ENCODE data around the gene HTRA2.
A peak's percentile ranks its signal among the peaks of the same experiment; 100 is the strongest.
"Not testable (repeated sequence)": the region's sequence is repeated elsewhere in the genome, so short reads cannot be mapped to it uniquely, and the experiment has no call there.

The HTRA2 gene

GRCh38 chr2:74529357-74530238, at the start of gene HTRA2, which contains the start of gene AUP1:
Gene HTRA2 (plus strand): TSS chr2:74529933. CDS start chr2:74530007, 74 bp downstream.
Gene AUP1 (minus strand): TSS chr2:74529706. CDS start chr2:74529629, 77 bp downstream.
- DNase-seq (ENCODE audit: low spot score) = peak; percentile 99

DNA sequence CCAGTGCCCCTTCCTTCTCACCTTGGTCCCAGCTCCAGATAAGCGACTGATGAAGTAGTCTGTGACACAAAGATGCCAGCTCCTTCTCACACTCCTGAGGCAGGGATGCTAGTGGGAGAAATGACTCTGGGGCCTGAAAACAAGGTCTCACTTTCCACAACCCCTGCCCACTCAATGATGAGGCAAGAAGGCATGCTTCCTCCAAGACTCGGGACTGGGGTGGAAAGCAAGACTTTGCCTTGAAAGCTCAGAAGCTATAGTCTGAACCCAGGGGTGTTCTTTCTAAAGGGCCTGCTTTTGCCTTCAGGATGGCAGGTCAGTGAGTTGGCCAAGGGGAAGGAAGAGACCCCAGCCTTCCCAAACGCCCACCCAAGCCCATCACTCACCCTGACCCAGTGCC, 48.3 kb upstream of the HTRA2 start:
- no peak for DNase-seq (ENCODE audit: low spot score)

- DNase-seq (ENCODE audit: low spot score) = no peak
Measured at GRCh38 chr2:74481961-74482800, 47.6 kb upstream of the HTRA2 start.

- peak; percentile 97 for DNase-seq (ENCODE audit: low spot score)
Measured at GRCh38 chr2:74482801-74483674, 46.7 kb upstream of the HTRA2 start, which contains the start of the genes CCDC142 and TTC31. Gene CCDC142 (minus strand): TSS chr2:74482998. CDS start chr2:74482837, 161 bp downstream. Gene TTC31 (plus strand): TSS chr2:74483081. CDS start chr2:74483096, 15 bp downstream.

DNA sequence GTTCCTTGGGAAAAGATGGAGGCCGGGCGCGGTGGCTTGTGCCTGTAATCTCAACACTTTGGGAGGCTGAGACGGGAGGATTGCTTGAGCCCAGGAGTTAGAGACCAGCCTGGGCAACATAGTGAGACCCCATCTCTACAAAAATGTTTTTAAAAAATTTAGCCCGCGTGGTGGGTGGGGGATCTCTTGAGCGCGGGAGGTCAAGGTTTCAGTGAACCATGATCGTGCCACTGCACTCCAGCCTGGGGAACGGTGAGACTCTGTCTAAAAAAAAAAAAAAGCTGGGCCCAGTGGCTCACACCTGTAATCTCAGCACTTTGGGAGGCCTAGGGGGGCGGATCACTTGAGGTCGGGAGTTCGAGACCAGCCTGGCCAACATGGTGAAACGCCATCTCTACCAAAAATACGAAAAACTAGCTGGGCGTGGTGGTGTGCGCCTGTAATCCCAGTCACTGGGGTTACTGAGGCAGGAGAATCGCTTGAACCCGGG, 46.0 kb upstream of the HTRA2 start:
- not testable (repeated sequence) for DNase-seq (ENCODE audit: low spot score)

- DNase-seq (ENCODE audit: low spot score) = no peak
Measured at GRCh38 chr2:74486141-74486540, 43.6 kb upstream of the HTRA2 start.

GRCh38 chr2:74488643-74489481, 40.9 kb upstream of the HTRA2 start:
- DNase-seq (ENCODE audit: low spot score) = no peak

GRCh38 chr2:74489906-74490305, 39.8 kb upstream of the HTRA2 start:
- DNase-seq (ENCODE audit: low spot score) = no peak

- DNase-seq (ENCODE audit: low spot score) = no peak
Measured at GRCh38 chr2:74491648-74492544, 37.8 kb upstream of the HTRA2 start.

DNA sequence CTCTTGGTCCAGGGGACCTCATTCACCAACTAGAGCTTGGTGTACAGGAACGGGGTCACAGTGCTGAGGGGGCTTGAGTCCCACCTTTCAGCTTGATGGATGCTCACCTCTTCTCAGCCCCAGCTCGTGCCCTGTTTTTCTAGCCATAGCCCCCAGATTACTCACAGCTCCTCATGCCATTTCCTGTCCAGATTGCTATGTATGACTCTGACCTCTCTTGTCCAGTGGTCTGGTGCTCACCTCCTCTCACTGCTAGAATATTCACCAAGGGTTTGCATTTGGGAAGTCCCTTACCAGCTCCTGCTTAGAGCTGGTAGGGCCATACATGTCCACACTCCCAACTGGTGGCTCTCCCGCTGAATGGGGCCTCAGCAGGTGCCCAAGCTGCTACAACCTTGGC, 36.2 kb upstream of the HTRA2 start:
- no peak for DNase-seq (ENCODE audit: low spot score)

DNA sequence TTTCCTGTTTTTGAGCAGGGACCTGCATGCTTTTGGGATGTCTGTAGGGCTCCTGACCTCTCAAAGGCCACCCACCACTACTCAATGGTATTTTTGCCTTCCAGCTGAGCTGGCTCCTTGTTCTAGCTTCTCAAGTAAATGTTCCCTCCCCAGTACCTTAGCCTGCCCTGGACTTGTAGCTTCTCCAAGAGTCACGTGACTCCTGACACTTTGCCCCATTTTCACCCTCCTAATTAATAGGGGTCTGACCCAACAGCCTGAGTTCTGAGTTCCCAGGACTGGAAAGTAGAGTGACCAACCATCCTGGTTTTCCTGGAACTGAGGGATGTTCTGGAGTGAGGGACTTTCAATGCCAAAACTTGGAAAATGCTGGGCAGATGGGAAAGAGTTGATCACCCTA, 34.3 kb upstream of the HTRA2 start:
- no peak for DNase-seq (ENCODE audit: low spot score)

DNA sequence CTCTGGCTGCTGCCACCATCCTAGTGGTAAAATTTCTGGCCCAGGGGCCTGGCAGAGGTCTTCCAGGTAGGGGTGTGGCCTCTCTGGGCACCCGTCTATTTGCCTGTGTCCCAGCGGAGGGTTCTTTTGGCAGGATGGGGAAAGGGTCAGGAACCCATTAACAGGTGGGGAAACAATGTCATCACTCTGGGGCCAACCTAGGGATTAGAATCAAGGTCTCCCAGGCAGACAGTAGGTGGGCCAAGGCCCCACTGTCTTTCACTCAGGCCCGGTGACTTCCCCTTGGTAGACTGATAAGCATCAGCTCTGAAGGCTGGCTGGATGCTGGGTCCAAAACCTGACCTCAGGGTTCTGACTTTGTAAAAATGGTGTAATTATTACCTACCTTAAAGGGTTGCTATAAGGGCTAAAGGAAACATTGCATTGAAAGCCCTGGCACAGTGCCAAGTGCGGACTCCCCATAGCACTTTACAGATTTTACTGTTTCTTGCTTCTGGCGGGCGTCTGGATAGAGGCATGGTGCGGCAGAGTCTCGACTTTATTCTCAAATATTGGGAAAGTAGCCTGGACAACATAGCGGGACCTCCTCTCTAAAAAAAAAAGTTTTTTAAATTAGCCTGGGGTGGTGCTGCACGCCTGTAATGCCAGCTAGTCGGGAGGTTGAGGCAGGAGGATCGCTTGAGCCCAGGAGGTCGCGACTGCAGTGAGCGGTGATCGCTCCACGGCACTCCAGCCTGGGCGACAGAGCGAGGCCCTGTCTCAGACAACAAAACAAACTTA, 32.5 kb upstream of the HTRA2 start:
- no peak for DNase-seq (ENCODE audit: low spot score)

DNA sequence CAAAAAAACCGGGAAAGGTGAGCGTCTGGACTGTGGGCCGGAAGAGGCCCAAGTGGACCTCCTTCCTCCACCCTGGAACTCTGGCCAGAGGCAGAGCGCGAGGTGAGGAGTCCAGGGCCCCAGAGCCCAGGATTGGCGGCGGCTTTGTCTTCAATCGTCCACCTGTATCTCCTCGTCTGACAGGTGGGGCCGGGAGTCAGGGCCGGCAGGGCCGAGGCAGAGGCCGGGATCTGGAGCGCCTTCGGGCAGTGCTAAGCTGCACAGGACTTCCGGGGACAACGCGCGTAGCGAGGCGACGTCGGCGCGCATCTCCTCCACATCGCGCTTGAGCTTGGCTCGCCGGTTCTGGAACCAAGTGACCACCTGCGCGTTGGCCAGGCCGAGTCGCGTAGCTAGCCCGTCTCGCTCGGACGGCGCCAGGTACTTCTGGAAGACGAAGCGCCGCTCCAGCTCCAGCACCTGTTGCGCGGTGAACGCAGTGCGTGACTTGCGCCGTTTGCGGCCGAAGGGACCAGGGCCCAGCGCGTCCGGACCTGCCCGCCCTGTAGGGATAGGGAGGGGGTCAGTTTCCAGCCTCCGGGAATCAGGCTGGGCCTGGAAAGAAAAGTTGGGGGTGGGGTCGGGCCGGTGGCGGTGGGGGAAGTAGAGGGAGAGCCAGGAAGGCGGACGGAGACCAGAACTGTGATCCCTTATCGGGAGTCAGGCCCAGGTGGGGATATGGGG, 31.8 kb upstream of the HTRA2 start:
- no peak for DNase-seq (ENCODE audit: low spot score)

DNA sequence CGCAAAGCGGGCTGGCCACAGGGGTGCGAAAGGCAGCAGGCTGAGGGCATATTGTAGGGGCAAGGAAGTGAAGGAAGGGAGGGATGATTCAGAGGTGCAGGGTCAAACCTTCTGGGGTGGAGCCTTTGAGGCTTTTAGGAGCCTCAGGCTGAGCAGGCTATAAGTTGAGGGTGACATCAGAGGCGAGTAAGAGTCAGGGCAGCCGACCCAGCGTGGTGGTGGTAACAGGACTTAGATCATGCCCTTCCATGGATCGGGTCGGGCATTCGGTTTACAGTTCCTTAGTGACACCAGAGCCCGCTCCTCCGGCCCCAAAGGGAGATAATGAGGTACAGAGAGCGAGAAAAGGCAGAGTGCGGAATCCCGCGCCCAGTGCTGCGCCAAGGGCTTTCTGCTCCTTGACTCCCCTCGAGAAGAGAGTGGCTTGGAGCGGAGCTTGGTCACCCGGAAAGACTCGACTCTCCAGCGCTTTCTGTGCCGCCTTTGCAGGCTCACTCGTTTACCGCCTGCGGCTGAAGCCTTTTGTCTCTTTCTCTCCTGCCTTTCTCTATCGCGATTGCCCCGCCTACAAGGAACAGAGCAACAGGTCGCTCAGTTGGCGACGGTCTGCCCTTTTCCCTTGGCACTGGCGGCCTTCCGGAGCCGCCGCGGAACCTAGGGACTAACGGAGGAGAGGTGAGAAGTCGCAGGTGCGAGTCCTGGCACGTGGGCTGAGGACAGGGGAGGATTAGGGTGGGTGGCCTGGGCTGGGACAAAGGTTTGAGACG, 31.1 kb upstream of the HTRA2 start:
- DNase-seq (ENCODE audit: low spot score) = no peak

- no peak for DNase-seq (ENCODE audit: low spot score)
Measured at GRCh38 chr2:74499267-74499939, 30.3 kb upstream of the HTRA2 start, which contains the start of gene LBX2. Gene LBX2 (minus strand): TSS chr2:74499603. CDS start chr2:74499537, 66 bp downstream.

GRCh38 chr2:74499940-74500577, 29.7 kb upstream of the HTRA2 start:
- no peak for DNase-seq (ENCODE audit: low spot score)
